GM21447 (cell line): ENCODE data around the gene VPS18.

Source experiments
- ATAC-seq: cut with Tn5 transposase; IDR thresholded peaks from one replicate; pipeline ENCODE4 v1.9.1; 2021; ENCODE audit not compliant: unreplicated experiment

VPS18 gene

GRCh38 chr15:40918146-40918798 lies 24.0 kb downstream of the VPS18 start:
- no peak for ATAC-seq

- no peak for ATAC-seq
These were observed 24.6 kb downstream of the VPS18 start for GRCh38 chr15:40918799-40919392.

GRCh38 chr15:40921949-40922607 lies 27.8 kb downstream of the VPS18 start:
- no peak for ATAC-seq

GRCh38 chr15:40922608-40923005 lies 28.4 kb downstream of the VPS18 start:
- ATAC-seq, result no peak

- ATAC-seq, result no peak
These were observed 29.3 kb downstream of the VPS18 start for GRCh38 chr15:40923551-40923950.

GRCh38 chr15:40925495-40925862 lies 31.2 kb downstream of the VPS18 start:
- ATAC-seq, result no peak

- ATAC-seq, result no peak
These were observed 31.8 kb downstream of the VPS18 start for GRCh38 chr15:40925863-40926658.

- no peak for ATAC-seq
These were observed 32.6 kb downstream of the VPS18 start for GRCh38 chr15:40926659-40927494.

GRCh38 chr15:40927495-40927872 lies 33.2 kb downstream of the VPS18 start:
- no peak for ATAC-seq

GRCh38 chr15:40927873-40928806 lies 33.9 kb downstream of the VPS18 start:
- ATAC-seq, result no peak

GRCh38 chr15:40928821-40929659 lies 34.8 kb downstream of the VPS18 start, which contains the start of gene DLL4:
Gene DLL4 (plus strand): TSS chr15:40929340. CDS start chr15:40929669, 329 bp downstream.
- no peak for ATAC-seq

GRCh38 chr15:40929660-40930429 lies 35.6 kb downstream of the VPS18 start:
- ATAC-seq, result no peak

- ATAC-seq, result no peak
These were observed 36.4 kb downstream of the VPS18 start for GRCh38 chr15:40930430-40931299.

- no peak for ATAC-seq
These were observed 37.3 kb downstream of the VPS18 start for GRCh38 chr15:40931300-40932142.

GRCh38 chr15:40932156-40932555 lies 37.9 kb downstream of the VPS18 start:
- ATAC-seq, result no peak
